Dedifferentiated amniotic fluid mesenchymal stem cell (primary cell): ENCODE results near the gene SCLY.

ENCODE experiments used
- DNase-seq: peaks from one replicate; pipeline ENCODE4 v3.0.0-alpha.2; 2016; ENCODE audit errors: extremely low spot score

SCLY gene

DNA sequence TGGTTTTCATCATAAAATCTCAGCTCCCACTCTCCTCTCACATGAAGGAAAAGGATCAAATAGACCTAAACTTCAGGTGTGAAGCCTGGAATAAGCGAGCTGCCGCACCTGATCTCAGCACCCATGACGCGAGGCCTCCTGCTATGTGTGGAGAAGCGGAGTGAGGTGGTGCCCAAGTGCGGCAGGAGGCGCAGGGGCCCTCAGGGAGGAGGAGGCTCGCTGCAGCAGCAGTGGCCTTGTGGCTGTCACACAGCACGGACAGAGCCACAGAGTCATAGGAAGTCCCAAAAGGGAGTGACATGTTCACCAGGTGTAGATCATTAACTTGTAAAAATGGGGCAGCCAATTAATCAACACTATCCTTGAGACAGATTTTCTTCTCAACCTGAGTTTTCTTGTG is 9.1 kb downstream of the SCLY start:
- no peak for DNase-seq

DNA sequence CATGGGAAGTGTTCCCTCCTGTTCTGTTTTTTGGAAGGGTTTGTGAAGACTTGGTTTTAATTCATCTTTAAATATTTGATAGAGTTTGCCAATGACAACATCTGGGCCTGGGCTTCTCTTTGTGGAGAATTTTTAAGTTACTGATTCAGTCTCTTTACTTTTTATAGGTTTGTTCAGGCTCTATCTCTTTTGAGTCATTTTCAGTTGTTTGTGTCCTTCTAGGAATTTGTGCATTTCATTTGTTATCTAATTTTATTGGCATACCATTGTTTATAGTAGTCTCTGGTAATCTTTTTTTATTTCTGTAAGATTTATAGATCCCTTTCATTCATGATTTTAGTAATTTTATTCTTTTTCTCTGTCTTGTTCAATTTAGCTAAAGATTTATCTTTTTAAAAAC is 14.6 kb downstream of the SCLY start:
- DNase-seq: no peak

DNA sequence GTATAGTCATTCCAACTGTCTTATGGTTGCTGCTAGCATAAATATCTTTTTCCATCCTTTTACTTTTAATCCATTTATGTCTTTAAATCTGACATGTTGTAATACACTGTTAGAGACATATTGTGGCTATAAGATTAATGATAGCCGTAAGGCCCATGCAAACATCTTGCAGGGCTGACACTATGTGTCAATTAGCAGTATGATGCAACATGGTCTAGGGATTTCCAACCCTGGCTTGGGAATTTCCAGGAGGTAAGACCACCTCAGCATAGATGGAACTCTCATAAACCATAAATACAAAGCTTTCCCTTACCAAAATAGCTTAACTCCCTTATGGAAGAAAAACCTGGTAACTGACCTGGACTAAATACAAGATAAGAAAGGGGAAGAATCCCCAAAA is 16.5 kb downstream of the SCLY start:
- DNase-seq: no peak

DNA sequence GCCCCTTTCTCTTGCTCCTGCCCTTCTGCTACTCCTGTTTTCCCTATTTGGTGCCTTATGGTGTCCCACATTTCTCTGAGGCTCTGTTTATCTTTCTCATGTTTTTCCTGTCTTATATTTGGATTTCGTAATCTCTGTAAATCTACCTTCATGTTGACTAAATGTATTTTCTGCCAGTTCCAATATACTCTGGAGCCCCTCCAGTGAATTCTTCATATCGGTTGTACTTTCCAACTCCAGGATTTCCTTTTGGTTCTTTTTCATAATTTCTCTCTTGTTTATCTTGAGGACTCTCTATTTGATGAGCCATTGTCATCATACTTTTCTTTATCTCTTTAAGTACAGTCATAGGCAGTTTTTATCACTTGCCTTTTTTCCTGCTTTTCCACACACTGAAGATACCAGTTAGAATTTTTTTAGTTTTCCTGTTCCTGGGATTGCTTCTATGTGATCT is 19.1 kb downstream of the SCLY start:
- no peak for DNase-seq

DNA sequence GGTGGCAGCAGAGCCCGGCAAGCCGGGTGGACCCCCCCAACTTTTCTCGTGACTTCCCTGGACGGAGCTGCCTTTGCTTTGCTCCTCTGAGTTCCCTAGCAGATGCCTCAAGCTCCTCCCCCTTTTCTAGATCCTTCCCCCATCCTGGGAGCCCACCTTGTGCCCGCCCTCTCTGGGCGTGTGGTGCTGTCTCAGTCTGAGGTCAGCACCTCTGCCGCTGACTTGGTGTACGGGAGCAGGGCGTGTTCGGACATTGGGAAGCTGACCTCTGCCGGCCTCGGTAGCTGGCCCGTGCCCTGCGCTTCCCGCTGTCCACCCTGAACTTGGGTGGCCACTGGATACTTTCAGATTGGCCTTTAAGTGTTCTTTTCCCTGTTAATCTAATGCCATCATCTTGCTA is 19.7 kb downstream of the SCLY start:
- no peak for DNase-seq

DNA sequence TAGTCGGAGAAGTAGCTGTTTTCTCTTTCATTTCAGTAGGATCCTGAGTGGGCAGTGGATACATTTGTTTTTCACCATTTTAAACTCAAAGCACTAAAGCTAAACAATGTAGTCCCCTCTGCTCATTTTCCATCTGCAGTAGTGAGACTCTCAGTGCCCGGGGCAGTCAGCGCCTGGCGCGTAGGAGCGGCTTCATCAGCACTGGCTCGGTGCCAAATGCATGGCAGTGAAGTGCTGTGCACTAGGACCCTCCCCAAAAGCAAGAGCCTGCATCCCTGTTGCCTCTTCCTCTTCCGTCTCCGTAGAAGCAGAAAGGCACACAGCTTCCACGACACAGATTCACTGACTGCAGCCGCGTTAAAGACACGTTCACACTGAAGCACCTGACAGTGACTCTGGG is 20.3 kb downstream of the SCLY start:
- DNase-seq: no peak

DNA sequence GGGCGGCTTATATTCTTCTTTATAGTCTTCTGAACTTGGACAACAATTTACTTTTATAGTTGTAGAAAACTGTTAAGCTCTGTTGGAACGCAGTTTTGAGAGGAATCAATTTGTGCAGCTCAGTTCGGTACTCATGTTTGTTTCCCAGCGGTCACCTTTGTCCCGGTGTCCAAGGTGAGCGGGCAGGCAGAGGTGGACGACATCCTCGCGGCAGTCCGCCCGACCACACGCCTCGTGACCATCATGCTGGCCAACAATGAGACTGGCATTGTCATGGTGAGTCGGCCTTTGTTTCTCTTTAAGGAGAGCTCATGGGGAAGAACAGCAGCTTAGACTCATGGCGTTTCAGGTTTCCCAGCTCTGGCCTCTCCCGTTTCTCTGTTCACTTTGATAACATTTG is 20.8 kb downstream of the SCLY start:
- DNase-seq: no peak

DNA sequence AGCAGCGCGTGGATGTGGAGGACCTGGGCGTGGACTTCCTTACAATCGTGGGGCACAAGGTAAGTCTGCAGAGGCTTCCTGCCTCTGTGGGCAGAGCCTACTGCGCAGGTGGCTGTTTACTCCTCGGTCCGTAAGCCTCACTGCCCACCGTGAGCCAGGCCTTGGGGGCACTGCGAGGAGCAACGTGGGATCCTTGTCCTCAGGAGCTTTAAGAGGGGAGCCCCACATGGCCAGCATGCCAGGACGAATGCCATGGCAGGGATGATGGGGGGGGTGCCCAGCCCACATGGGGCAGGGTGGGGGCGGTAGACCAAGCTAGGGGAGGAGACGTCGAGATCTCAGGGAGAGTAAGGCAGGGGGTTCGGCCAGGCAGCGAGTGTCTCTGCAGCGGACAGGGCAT is 21.4 kb downstream of the SCLY start:
- DNase-seq: no peak

DNA sequence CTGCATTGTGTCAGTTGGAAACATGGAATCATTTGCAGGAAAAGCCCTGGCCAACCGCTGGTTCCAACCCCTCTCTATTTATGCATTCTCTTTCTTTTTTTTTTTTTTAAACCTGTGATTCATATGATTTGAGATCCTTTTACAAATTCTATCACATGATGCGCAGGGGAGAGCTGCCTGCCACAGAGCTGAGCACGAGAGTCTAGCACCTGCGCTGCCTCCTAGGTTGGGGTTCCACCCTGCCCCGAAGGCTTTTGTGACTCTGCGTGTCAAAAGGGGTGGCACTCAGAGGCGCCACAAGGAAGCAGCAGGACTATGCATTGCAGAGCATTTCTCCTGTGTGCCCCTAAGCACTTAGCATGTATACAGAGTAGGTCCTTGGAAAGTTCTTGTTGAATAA is 22.0 kb downstream of the SCLY start:
- DNase-seq: no peak

DNA sequence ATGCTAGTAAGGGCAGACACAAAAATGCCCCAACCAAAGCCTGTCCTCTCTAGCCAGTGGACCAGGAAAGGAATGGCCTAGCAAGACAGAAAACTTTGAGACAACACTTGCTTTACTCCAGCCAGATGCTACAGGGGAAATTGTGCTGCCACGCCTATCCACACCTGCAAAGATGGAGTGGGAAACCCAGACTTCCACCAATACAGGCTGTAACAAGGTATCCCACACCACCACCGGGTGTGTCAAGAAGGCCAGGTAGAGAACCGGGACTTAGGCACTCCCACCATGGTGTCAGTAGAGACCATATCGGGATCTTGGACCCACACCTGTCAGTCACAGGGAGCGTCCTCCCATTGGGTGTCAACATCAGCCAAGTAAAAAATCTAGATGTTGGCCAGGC is 23.1 kb downstream of the SCLY start:
- DNase-seq: no peak

DNA sequence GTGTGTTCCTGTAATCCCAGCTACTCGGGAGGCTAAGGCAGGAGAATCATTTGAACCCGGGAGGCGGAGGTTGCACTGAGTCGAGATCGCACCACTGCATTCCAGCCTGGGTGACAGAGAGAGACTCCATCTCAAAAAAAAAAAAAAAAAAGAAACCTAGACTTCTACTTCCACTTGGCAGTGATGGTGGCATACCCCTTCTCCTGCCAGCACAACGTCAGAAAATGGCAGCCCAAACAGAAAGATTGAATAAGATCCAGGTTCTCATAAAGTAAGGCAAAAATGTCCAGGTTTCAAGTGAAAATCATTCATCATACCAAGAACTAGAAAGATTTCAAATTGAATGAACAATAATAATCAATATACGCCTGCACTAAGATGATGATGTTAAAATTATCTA is 24.0 kb downstream of the SCLY start:
- DNase-seq: no peak

DNA sequence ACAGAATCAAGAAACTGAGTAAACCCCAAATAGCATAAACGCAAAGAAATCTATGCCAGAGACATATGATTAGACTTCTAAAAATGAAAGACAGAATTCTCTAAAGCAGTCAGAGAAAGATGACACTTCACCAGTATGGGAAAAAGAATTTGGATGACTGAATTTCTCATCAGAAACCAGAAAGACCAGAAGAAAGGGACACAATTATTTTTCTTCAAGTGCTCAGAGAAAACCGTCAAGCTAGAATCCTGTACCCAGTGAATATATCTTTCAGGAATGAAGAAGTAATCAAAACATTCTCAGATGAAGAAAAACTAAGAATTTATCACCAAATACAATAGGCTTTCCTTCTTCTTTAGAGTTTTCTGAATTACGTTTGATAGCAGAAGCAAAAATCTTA is 25.1 kb downstream of the SCLY start:
- no peak for DNase-seq

DNA sequence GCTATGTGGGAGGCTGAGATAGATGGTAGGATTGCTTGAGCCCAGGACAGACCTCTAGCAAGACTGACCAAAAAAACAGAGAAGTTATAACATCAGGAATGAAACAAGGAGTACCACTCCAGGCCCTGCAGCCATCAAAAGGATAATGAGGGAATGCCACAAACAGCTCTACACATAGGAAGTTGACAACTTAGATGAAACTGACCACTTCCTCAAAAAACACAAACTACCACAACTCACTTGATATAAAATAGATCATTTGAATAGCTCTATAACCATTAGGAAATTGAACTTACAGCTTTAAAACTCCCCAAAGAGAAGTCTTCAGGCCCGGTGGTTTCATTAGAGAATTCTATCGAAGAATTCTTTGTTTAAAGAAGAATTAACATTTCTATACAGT is 26.4 kb downstream of the SCLY start:
- DNase-seq: no peak

DNA sequence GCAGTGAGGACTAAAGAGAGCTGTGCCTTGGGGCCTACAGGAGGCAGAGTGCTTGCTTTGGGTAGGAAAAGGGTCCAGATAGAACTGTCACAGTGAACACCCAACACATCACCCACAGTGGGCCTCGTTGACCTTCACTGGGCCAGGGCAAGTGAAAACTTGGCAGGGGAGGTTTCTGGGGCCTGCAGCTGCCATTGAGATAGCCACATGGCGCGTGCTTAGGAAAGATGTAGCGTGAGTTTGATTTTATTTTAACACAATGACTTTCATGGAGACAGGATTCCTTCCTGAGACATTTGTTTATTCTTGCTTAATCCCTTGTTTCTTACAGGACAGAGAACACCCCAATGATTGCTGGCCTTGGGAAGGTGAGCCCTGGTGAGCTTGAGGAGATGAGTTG is 30.1 kb downstream of the SCLY start:
- DNase-seq: no peak

DNA sequence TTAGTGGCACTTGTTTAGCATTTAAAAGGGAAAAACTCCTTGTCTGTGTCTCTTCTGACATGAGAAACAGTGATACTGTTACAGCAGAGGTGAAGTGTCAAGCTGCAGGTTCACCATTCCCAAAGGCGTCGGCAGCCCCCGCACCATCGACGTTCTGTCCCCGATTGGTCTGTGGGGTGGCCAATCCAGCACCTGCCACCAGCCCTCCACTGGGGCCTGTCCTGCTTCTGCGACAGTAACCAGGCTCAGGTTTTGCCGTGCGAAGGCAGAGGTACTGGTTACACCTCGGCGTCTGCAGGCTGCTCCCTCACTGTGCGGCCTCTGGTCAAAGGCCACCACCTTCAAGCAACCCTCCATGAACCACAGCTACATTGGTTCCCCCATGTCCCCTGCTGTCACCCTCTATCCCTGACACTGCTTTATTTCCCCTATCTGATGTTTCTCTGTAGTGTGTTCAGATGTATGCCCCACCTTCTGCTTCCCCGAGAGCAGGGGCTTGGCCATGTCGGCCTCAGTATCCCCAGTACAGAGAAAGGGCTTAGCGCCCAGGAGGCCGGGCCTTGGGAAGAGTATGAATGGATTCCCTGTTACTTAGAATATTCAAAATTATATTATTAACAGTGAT is 30.7 kb downstream of the SCLY start:
- no peak for DNase-seq

DNA sequence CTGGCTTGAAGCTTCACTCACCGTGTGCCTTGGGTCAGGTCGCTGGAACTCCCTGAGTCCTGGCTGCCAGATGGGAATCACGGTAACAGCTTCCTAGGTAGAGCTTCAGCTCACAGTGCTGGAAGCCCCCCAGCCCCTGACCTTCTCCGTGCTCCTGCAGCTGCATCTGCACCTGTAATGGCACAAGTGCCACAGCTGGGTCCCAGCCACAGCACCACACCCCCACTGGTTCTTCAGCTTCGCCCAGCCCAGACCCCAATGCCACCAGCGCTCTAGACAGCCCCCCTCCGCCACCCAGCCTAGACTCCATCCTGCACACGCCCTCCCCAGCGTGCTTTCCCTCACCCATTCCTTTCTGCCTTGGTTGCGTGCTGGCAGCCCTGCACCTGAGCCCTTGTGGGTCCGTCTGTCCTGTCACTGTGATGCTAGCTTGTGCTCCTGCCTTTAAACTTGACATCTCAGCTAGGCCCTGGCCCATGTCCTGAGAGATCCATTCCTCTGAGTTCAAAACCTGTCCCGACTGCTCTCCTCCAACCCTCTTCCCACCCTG is 31.8 kb downstream of the SCLY start:
- no peak for DNase-seq

DNA sequence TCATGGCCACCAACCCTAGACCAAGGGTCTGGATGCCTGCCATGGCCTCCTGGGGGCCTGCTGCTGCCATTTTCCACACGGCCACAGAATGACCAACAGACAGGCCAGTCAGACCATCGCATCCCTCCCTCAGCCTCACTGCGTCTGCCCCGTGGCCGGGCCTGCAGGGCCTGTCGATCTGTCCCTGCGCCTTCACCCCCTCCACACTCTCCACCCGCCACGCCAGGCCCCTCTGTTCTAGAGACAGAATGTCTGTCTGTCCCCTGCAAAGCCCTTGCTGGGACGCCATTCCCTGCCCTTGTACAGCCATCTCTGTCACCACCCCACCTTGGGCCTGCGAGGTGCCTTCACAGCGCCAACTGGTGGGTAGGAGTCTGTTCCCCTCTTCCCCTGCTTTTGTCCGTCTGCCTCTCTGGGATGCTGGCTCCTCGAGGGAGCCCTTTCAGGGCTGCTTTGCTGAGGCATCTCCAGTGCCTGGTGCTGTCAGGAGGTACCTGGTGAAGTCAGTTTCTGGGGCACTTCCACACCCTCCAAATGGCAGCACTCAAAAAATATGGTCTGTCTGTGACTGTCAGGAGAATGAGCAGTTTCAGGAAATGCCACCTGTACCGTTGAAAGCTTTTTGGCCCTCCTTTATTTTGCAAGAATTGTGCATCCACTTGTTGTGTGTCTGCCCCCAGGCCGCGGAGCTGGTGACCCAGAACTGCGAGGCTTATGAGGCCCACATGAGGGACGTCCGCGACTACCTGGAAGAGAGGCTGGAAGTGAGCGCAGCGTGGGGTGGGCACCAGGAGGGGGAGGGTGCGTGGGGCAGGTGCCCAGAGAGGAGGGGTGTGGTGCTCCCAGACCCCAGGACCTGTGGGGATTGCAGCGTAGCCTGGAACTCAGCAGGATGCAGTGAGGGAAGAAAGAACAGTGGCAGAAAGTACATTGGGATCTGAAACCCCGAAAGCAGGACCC is 32.7 kb downstream of the SCLY start:
- DNase-seq: no peak

DNA sequence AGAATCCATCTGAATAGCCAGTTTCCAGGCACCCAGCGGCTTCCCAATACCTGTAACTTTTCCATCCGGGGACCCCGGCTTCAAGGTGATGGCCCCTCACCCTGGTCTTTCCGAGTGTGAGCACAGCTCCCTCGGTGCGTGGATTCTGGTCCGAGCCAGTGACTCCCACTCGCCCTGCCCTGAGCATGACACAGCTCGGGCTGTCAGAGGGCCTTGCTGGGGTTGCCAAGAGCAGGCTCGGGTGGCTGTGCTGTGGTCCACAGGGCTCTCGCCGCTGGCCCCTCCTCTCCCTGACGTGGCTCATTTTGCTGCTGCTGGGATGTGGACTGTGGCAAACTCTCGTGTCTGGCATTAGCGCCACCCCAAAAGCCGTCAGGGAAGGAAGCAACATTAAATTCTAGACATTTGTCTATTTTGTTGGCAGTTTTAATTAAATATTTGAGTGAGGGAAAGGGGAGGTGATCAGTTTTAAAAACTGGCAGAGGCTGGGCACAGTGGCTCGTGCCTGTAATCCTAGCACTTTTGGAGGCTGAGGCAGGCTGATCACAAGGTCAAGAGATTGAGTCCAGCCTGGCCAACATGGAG is 33.7 kb downstream of the SCLY start:
- no peak for DNase-seq

DNA sequence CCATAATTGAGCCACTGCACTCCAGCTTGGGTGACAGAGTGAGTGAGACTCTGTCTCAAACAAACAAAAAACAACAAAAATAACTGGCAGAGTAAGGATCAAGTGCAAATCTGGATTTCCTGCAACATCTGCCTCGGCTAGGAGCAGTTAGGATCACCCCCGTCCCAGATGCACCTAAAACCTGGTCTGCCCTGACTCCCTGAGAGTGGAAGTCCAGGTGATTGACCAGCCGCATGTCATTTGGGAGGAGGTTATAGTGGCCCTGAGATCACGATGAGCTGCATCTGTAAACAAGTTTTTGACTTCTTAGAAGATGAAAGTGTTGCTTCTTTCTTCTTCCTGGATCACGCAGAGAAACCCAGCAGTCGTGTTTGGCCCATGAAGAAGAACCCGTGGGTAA is 34.3 kb downstream of the SCLY start:
- no peak for DNase-seq

DNA sequence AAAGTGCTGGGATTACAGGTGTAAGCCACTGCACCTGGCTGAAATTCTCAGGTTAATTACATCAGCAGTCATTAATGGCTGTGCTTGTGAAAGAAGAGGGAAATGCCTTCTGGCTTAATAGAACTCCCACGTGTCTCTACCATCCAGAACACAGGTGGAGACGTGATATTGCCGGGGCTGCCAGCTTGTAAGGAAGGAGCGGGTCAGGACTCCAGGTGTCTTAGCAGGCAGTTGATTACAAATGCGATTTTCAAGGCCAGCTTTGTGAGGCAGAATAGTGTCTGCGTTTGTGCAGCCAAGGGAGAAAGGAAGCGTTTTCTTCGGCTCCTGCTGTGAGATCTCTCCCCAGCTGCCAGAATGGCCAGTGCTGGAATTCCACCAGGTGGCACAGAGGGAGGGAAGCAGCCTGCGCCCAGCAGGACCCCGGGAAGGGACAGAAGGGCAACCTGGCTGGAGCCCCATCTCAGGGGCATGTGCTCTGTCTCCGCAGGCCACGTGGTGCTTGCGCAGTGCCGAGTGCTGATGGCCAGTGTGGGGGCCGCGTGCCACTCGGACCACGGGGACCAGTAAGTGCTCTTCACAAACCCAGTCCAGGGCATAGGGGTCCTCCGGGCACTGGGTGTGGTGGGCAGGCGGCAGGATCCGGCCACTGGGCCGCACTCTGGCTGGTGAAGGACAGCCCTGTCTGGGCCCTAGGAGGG is 35.7 kb downstream of the SCLY start:
- no peak for DNase-seq

DNA sequence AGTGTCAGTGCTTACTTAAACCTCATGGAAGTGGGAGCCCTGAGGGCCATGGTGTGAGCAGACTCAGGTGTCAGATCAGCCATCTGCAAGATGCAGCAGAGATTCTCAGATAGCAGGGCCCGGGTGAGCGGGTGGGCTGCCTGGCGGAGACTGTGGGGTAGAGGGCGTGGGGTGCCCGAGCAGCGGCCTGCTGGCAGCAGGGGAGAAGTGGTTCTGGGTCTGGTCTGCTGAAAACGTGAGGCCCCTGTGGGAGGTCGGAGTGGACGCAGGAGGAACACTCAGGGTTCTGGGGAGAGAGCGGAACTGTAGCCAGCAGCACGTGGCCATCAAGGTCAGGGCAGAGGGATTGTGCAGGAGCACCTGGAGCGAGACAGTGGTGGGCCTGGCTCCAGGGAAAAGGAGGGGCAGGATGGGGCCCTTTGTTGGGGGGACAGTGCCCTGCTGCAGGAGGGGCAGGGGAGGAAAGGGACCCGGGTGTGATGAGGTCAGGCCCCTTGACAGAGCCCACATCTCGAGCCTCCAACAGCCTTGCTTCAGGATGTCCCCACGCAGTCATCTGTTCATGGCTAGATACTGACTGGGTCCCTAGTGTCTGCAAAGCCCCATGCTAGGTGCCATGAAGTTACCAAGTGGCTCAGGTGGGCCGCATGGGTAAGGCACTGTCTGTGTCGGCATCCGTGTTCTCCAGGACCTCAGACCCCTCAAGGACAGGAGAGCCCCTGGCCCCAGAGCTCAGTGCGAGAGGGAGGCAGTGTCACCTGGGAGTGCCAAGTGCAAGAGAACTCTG is 36.6 kb downstream of the SCLY start:
- DNase-seq: no peak
